HepG2 (cell line): ENCODE data around the gene COL2A1. TPM values are rescaled to one million over a fixed set of nuclear protein-coding genes. Genes with fewer than 3 reads are reported as not detected.

Experiments used
- ATAC-seq: fragments of 200-7000 bp; cut with Tn5 transposase; 3 replicates; pipeline ENCODE4 v1.9.1; 2020; ENCODE audit warnings: mild to moderate bottlenecking, moderate library complexity
- BruUV-seq: library from RNA; stranded (reverse); fragments of 400-500 nt; replicated peaks from 2 replicates; lab custom pipeline; 2021; lab: Mats Ljungman, UMichigan
- CTCF ChIA-PET: fragments of 300-600 bp; formaldehyde crosslinking; extraction: SDS; loops from one replicate; lab custom pipeline; 2021; ENCODE audit warnings: low total read pairs, inconsistent platforms, low intra/inter-chr PET ratio; lab: Yijun Ruan, JAX
- POLR2A ChIA-PET: fragments of 350-600 bp; sonication (Branson Sonifier 250); formaldehyde crosslinking; loops from one replicate; lab custom pipeline; 2020; ENCODE audit warnings: antibody characterized with exemption, inconsistent platforms; lab: Yijun Ruan, JAX
- DNase-seq: peaks from one replicate; pipeline ENCODE4 v3.0.0-alpha.2; 2015; ENCODE audit warnings: low spot score
- FAIRE-seq: peaks from 3 replicates; lab custom pipeline; 2011; peaks lifted over from hg19 to GRCh38; lab: Jason Lieb, UNC
- H2AFZ ChIP-seq: one replicate; pipeline ENCODE4 v1.6.1; 2011; ENCODE audit warnings: low read length, inconsistent platforms
- H3K27ac ChIP-seq: fragments of 300-600 bp; 3 replicates; pipeline ENCODE4 v1.8.0; 2011; ENCODE audit warnings: mixed run types, mild to moderate bottlenecking, mixed read lengths, low read length, inconsistent platforms; ENCODE audit not compliant: insufficient read depth; ENCODE audit errors: extremely low read length
- H3K27me3 ChIP-seq, 2 experiments: fragments of 200-600 bp in 1 of 2; 2 replicates in 1 of 2; 3 replicates in 1 of 2; pipeline versions ENCODE4 v1.6.0 to v1.8.0; 2011; ENCODE audit warnings: low read length in 2 of 2, mild to moderate bottlenecking in 2 of 2, moderate library complexity in 2 of 2, inconsistent platforms in 1 of 2; ENCODE audit not compliant: insufficient read depth in 2 of 2, control insufficient read depth in 1 of 2
- H3K36me3 ChIP-seq, 2 experiments: fragments of 200-600 bp in 1 of 2; replicated peaks in 1 of 2; 2 replicates in 1 of 2; 3 replicates in 1 of 2; pipeline versions ENCODE4 v1.5.1 to v1.8.0; 2011; ENCODE audit warnings: low read length in 2 of 2, inconsistent platforms in 1 of 2; ENCODE audit not compliant: insufficient read depth in 2 of 2, control insufficient read depth in 1 of 2
- H3K4me1 ChIP-seq: 2 replicates; pipeline ENCODE4 v1.5.1; 2012; ENCODE audit warnings: low read length, inconsistent platforms; ENCODE audit not compliant: insufficient read depth
- H3K4me2 ChIP-seq: 2 replicates; pipeline ENCODE4 v1.6.0; 2011; ENCODE audit warnings: low read depth, low read length, inconsistent platforms
- H3K4me3 ChIP-seq, 3 experiments: fragments of 200-600 bp in 1 of 3; sonication (generic), shearing (Covaris generic) in 1 of 3; replicated peaks in 1 of 3; 2 replicates each; pipeline ENCODE4 v1.5.1; 2011 to 2016; ENCODE audit warnings: low read length in 3 of 3, inconsistent platforms in 2 of 3, low read depth in 2 of 3, mild to moderate bottlenecking in 2 of 3, control low read depth in 1 of 3, mixed read lengths in 1 of 3; ENCODE audit not compliant: insufficient read depth in 1 of 3
- H3K79me2 ChIP-seq: one replicate; pipeline ENCODE4 v1.6.1; 2011; ENCODE audit warnings: low read length, inconsistent platforms; ENCODE audit not compliant: insufficient read depth
- H3K9ac ChIP-seq: 2 replicates; pipeline ENCODE4 v1.6.0; 2011; ENCODE audit warnings: mild to moderate bottlenecking, low read depth, low read length, inconsistent platforms; ENCODE audit not compliant: insufficient read depth
- H3K9me3 ChIP-seq: 2 replicates; pipeline ENCODE4 v1.5.1; 2012; ENCODE audit warnings: mild to moderate bottlenecking, low read length
- H4K20me1 ChIP-seq: 2 replicates; pipeline ENCODE4 v1.6.0; 2011; ENCODE audit warnings: inconsistent platforms, mild to moderate bottlenecking, low read length, moderate library complexity; ENCODE audit not compliant: insufficient read depth
- FLYWCH1 ChIP-seq: sonication (generic); formaldehyde crosslinking; IDR thresholded peaks from 2 replicates; pipeline ENCODE4 v1.8.1; 2023; ENCODE audit warnings: mild to moderate bottlenecking, missing genetic modification reagents
- GZF1 ChIP-seq: sonication (generic); formaldehyde crosslinking; IDR thresholded peaks from 2 replicates; pipeline ENCODE4 v1.5.1; 2020; ENCODE audit warnings: mild to moderate bottlenecking, missing genetic modification reagents
- KAT7 ChIP-seq: IDR thresholded peaks from 2 replicates; pipeline ENCODE4 v1.6.1; 2018; ENCODE audit warnings: borderline replicate concordance, missing compliant biosample characterization
- MEIS2 ChIP-seq: sonication (generic); formaldehyde crosslinking; IDR thresholded peaks from 2 replicates; pipeline ENCODE4 v1.9.0; 2021; ENCODE audit warnings: mild to moderate bottlenecking, missing genetic modification reagents
- SP4 ChIP-seq: sonication (generic); formaldehyde crosslinking; IDR thresholded peaks from 2 replicates; pipeline ENCODE4 v1.8.1; 2023; ENCODE audit warnings: mild to moderate bottlenecking, missing genetic modification reagents
- TCF12 ChIP-seq, 2 experiments: fragments of 450-650 bp in 1 of 2; sonication (generic) in 1 of 2; formaldehyde crosslinking in 1 of 2; IDR thresholded peaks; 2 replicates each; pipeline versions ENCODE4 v1.6.1 to v1.8.0; 2017 to 2022; ENCODE audit warnings: antibody characterized with exemption in 1 of 2, mild to moderate bottlenecking in 1 of 2, missing genetic modification reagents in 1 of 2, moderate library complexity in 1 of 2
- YY1 ChIP-seq: IDR thresholded peaks from 2 replicates; pipeline ENCODE4 v1.6.1; 2011; ENCODE audit warnings: low read length, low read depth, moderate library complexity, mild to moderate bottlenecking; ENCODE audit not compliant: insufficient read depth, insufficient replicate concordance
- ZNF687 ChIP-seq: sonication (generic); formaldehyde crosslinking; IDR thresholded peaks from 2 replicates; pipeline ENCODE4 v1.5.1; 2020; ENCODE audit warnings: mild to moderate bottlenecking, missing genetic modification reagents, moderate library complexity
- WGBS: methylation state at CpG from one replicate; pipeline ENCODE4 v1.1.6; 2017; ENCODE audit warnings: low lambda C conversion rate; 5-methylcytosine and 5-hydroxymethylcytosine counted together
- in situ Hi-C: cut with HindIII; loops from 2 replicates; pipeline ENCODE4 v1.10.0; 2017; ENCODE audit warnings: low pct_unique_long_range_greater_than_20kb; ENCODE audit not compliant: extremely low pct_ligation_motif_present
- intact Hi-C: fragments of 100-400 bp; cut with micrococcal nuclease; formaldehyde crosslinking; loops from one replicate; pipeline ENCODE4 v1.10.0; 2022; ENCODE audit not compliant: unreplicated experiment
- polyA plus RNA-seq, 8 experiments: library from polyadenylated mRNA; depleted of rRNA in 3 of 8; stranded (reverse) in 7 of 8; unstranded in 1 of 8; fragments of >200 nt; fragmentation: Illumina TruSeq in 4 of 8; extraction: Trizol in 4 of 8; gene quantifications; 2 replicates each; pipeline versions ENCODE4 v1.2.1 to v1.2.3, GENCODE V29; 2011 to 2016; ENCODE audit warnings: low read depth in 4 of 8, missing spikeins in 1 of 8, mixed read lengths in 1 of 8; ENCODE audit not compliant: insufficient read depth in 1 of 8
- total RNA-seq, 5 experiments: library from RNA; depleted of rRNA; stranded (reverse); fragments of >200 nt; fragmentation: Illumina TruSeq; extraction: Trizol; gene quantifications; 2 replicates each; pipeline ENCODE4 v1.2.3, GENCODE V29; 2016; ENCODE audit warnings: low read depth in 1 of 5
- TF ChIP-seq, protein P1 (sequence below): sonication (generic); formaldehyde crosslinking; IDR thresholded peaks from 2 replicates; pipeline ENCODE4 v1.4.0; 2020; ENCODE audit warnings: missing genetic modification reagents, mild to moderate bottlenecking, borderline replicate concordance
- TF ChIP-seq, protein P2 (sequence below): sonication (generic); formaldehyde crosslinking; IDR thresholded peaks from 2 replicates; pipeline ENCODE4 v1.4.0; 2020; ENCODE audit warnings: missing genetic modification reagents, borderline replicate concordance

The COL2A1 gene
- total and polyA plus RNA-seq, 2 of the 13 experiments (the other 11 are each of a cell fraction or from before 2014, with no cell fraction given): 7.4 to 38.3 TPM

DNA sequence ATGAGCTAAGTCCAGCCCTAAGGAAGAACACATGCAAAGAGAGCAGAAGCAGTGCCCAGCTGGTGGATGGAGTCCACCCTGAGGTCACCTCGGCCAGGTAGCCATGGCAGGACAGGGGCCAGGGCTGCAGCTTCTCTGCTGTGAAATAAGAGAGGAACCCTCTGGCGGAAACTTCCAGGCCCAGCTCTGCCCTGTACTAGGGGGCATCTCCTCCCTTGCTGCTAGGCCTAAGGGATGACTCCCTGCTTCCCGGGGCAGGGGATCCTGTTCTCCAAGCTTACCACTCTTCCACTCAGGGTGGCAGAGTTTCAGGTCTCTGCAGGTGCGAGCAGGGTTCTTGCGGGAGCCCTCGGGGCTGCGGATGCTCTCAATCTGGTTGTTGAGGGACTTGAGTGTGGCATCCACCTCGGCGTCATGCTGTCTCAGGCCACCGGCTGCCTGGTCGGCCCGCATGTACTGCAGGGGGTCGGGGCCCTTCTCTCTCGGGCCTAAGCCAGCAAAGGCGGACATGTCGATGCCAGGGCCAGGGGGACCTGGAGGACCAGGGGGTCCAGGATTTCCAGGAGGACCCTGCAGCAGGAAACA, 29.1 kb downstream of the COL2A1 start:
- Histone ChIP-seq H3K9me3 (no peaks in the 10 kb centered on the region), H3K27me3 (no peaks in the 10 kb centered on the region), H3K36me3 (no peaks in the 10 kb centered on the region), H3K9ac (no peak overlapping the region), H3K4me1 (peaks cover 12% of the 10 kb centered on the region), H2AFZ (no peak overlapping the region), H3K27ac (no peak overlapping the region), H3K4me2 (no peak overlapping the region), H4K20me1 (no peaks in the 10 kb centered on the region), H3K4me3 (no peak overlapping the region), H3K79me2 (no peaks in the 10 kb centered on the region)
- in situ Hi-C loops (no loop called here), intact Hi-C loops (no loop called here)
- BruUV-seq: no TSS peak
- ATAC-seq (no peak), DNase-seq (no peak), FAIRE-seq (no peak)
- TF ChIP-seq FLYWCH1 (CRISPR knock-in tag): no peak
- TF ChIP-seq YY1: no peak
- TF ChIP-seq SP4: no peak
- no peak for TF ChIP-seq GZF1 (CRISPR knock-in tag)
- TF ChIP-seq ZNF687 (CRISPR knock-in tag): no peak
- TF ChIP-seq KAT7 (CRISPR knock-in tag): no peak
- TF ChIP-seq, protein P1, sequence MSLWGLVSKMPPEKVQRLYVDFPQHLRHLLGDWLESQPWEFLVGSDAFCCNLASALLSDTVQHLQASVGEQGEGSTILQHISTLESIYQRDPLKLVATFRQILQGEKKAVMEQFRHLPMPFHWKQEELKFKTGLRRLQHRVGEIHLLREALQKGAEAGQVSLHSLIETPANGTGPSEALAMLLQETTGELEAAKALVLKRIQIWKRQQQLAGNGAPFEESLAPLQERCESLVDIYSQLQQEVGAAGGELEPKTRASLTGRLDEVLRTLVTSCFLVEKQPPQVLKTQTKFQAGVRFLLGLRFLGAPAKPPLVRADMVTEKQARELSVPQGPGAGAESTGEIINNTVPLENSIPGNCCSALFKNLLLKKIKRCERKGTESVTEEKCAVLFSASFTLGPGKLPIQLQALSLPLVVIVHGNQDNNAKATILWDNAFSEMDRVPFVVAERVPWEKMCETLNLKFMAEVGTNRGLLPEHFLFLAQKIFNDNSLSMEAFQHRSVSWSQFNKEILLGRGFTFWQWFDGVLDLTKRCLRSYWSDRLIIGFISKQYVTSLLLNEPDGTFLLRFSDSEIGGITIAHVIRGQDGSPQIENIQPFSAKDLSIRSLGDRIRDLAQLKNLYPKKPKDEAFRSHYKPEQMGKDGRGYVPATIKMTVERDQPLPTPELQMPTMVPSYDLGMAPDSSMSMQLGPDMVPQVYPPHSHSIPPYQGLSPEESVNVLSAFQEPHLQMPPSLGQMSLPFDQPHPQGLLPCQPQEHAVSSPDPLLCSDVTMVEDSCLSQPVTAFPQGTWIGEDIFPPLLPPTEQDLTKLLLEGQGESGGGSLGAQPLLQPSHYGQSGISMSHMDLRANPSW: no peak
- TF ChIP-seq MEIS2: no peak
- no peak for TF ChIP-seq TCF12 (IDR thresholded peaks at IDR 0.05)
- TF ChIP-seq TCF12 (CRISPR knock-in tag; IDR thresholded peaks at IDR 0.05): no peak
- TF ChIP-seq, protein P2, sequence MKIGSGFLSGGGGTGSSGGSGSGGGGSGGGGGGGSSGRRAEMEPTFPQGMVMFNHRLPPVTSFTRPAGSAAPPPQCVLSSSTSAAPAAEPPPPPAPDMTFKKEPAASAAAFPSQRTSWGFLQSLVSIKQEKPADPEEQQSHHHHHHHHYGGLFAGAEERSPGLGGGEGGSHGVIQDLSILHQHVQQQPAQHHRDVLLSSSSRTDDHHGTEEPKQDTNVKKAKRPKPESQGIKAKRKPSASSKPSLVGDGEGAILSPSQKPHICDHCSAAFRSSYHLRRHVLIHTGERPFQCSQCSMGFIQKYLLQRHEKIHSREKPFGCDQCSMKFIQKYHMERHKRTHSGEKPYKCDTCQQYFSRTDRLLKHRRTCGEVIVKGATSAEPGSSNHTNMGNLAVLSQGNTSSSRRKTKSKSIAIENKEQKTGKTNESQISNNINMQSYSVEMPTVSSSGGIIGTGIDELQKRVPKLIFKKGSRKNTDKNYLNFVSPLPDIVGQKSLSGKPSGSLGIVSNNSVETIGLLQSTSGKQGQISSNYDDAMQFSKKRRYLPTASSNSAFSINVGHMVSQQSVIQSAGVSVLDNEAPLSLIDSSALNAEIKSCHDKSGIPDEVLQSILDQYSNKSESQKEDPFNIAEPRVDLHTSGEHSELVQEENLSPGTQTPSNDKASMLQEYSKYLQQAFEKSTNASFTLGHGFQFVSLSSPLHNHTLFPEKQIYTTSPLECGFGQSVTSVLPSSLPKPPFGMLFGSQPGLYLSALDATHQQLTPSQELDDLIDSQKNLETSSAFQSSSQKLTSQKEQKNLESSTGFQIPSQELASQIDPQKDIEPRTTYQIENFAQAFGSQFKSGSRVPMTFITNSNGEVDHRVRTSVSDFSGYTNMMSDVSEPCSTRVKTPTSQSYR: no peak
- WGBS: no CpG with 5 or more reads among the region's 16 CpGs
- ChIA-PET POLR2A (no interaction called here), CTCF (no interaction called here)
